ENCODE results near the gene ZDHHC11B.
"Not testable (repeated sequence)": the region's sequence is repeated elsewhere in the genome, so short reads cannot be mapped to it uniquely, and the experiment has no call there.

DNA sequence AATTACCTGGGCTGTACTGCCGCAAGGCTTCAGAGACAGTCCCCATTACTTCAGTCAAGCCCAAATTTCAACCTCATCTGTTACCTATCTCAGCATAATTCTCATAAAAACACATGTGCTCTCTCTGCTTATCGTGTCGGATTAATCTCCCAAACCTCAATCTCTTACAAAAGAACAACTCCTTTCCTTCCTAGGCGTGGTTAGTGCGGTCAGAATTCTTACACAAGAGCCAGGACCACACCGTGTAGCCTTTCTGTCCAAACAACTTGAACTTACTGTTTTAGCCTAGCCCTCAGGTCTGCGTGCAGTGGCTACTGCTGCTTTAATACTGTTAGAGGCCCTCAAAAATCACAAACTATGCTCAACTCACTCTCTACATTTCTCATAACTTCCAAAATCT is 78.4 kb downstream of the ZDHHC11B start:
- TF ChIP-seq, protein P1, sequence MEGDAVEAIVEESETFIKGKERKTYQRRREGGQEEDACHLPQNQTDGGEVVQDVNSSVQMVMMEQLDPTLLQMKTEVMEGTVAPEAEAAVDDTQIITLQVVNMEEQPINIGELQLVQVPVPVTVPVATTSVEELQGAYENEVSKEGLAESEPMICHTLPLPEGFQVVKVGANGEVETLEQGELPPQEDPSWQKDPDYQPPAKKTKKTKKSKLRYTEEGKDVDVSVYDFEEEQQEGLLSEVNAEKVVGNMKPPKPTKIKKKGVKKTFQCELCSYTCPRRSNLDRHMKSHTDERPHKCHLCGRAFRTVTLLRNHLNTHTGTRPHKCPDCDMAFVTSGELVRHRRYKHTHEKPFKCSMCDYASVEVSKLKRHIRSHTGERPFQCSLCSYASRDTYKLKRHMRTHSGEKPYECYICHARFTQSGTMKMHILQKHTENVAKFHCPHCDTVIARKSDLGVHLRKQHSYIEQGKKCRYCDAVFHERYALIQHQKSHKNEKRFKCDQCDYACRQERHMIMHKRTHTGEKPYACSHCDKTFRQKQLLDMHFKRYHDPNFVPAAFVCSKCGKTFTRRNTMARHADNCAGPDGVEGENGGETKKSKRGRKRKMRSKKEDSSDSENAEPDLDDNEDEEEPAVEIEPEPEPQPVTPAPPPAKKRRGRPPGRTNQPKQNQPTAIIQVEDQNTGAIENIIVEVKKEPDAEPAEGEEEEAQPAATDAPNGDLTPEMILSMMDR (IDR thresholded peaks at IDR 0.05; ENCODE audit: low read depth, low read length, poor library complexity, severe bottlenecking) = not testable (repeated sequence)
- TF ChIP-seq EZH2phosphoT487 (IDR thresholded peaks at IDR 0.05; ENCODE audit: borderline replicate concordance, low read length) = not testable (repeated sequence)

Data from DOHH2 (cell line).